Heart left ventricle (tissue), 16 donors: ENCODE data around the gene PATJ. TPM values are rescaled to one million over a fixed set of nuclear protein-coding genes. Genes with fewer than 3 reads are reported as not detected.

Experiments
- ATAC-seq, 4 donors: fragments of 200-7000 bp; cut with Tn5 transposase; one replicate each; pipeline ENCODE4 v1.9.1; 2020 to 2022; ENCODE audit warnings: moderate library complexity in 4 of 4, mild to moderate bottlenecking in 3 of 4, moderate number of reproducible peaks in 1 of 4
- DNase-seq, 5 donors: peaks; one replicate each; pipeline ENCODE4 v3.0.0-alpha.2; 2020
- H3K27ac ChIP-seq, 12 donors: fragments of 200-600 bp; sonication (generic) in 4 of 12; one replicate each; pipeline versions ENCODE4 v1.5.0 to v1.8.0; 2016 to 2022; ENCODE audit warnings: mild to moderate bottlenecking in 2 of 12
- H3K27me3 ChIP-seq, 9 donors: fragments of 200-600 bp; sonication (generic) in 2 of 9; one replicate each; pipeline versions ENCODE4 v1.5.1 to v1.8.0; 2016 to 2022; ENCODE audit warnings: mild to moderate bottlenecking in 3 of 9
- H3K36me3 ChIP-seq, 9 donors: fragments of 200-600 bp; sonication (generic) in 2 of 9; one replicate each; pipeline versions ENCODE4 v1.5.0 to v1.8.0; 2018 to 2022; ENCODE audit warnings: mild to moderate bottlenecking in 2 of 9
- H3K4me1 ChIP-seq, 12 donors: fragments of 200-600 bp; sonication (generic) in 4 of 12; one replicate each; pipeline versions ENCODE4 v1.5.0 to v1.8.0; 2016 to 2022; ENCODE audit warnings: mild to moderate bottlenecking in 3 of 12
- H3K4me3 ChIP-seq, 12 donors: fragments of 200-600 bp; sonication (generic) in 4 of 12; one replicate each; pipeline versions ENCODE4 v1.5.0 to v1.8.0; 2017 to 2022; ENCODE audit warnings: mild to moderate bottlenecking in 9 of 12, moderate library complexity in 4 of 12
- H3K9me3 ChIP-seq, 12 donors: fragments of 200-600 bp; sonication (generic) in 4 of 12; one replicate each; pipeline versions ENCODE4 v1.5.0 to v1.8.0; 2016 to 2022; ENCODE audit warnings: mild to moderate bottlenecking in 1 of 12
- CTCF ChIP-seq, 12 donors: fragments of 200-600 bp; sonication (generic) in 4 of 12; IDR thresholded peaks; one replicate each; pipeline versions ENCODE4 v1.5.0 to v1.8.0; 2018 to 2022; ENCODE audit warnings: antibody characterized with exemption in 12 of 12, mild to moderate bottlenecking in 5 of 12
- POLR2A ChIP-seq, 2 donors: fragments of 450-650 bp; IDR thresholded peaks; one replicate each; pipeline ENCODE4 v1.6.1; 2017; ENCODE audit warnings: antibody characterized with exemption in 2 of 2, mild to moderate bottlenecking in 2 of 2, moderate library complexity in 2 of 2
- WGBS, 4 donors: extraction: QIAGEN DNeasy Blood & Tissue Kit in 2 of 4; methylation state at CpG; one replicate each; pipeline versions ENCODE4 v1.1.5 to v1.1.7; 2013 to 2018; 5-methylcytosine and 5-hydroxymethylcytosine counted together
- intact Hi-C, 10 donors: fragments of 100-400 bp; cut with DNase I; formaldehyde crosslinking; loops; one replicate each; pipeline versions ENCODE4 v1.11.1 to v1.14.2; 2022
- polyA plus RNA-seq, 2 donors: library from polyadenylated mRNA; stranded (reverse); fragments of 200-250 nt; gene quantifications; one replicate each; pipeline ENCODE4 v1.2.3, GENCODE V29; 2013
- total RNA-seq, 9 donors: library from RNA; depleted of rRNA in 2 of 9; stranded (reverse); fragments of >200 nt in 2 of 9; fragmentation: NEBNext Ultra II Directional in 3 of 9; extraction: Animal tissue kit (Norgen Biotek cat#: 25700) in 3 of 9; gene quantifications; one replicate each; pipeline versions ENCODE4 v1.1.0 to v1.2.4, GENCODE V29; 2016 to 2023
- donor health status: ischemic (EF 13 %, LVEDD 7.1; RV severe dilation, severe dysfunction).
- donor health status: healthy with polysubstance abuse.
- donor health status: DM: no; HTN: yes; CAD: no.
- donor health status: DM: no; HTN: no; CAD: no.
- donor health status: ischemic (EF 25% LVEDD 6.9; RV normal size, moderate dysfunction).
- donor health status: ischemic (EF 25% LVEDD 5.7; RV mildly dilated, moderate dysfunction).
- donor health status: healthy.
- donor health status: DM: yes; HTN: yes; CAD: no.
- donor health status: ischemic (EF 35%, LVEDD 5.7; RV mildly dilated, moderate dysfunction).
- donor health status: nonischemic (EF 11% LVEDD 7.7; RV severe dilation, severe dysfunction).
- donor health status: DM: yes; HTN: yes; CAD: no.
- donor health status: PGD.
- donor health status: ischemic (EF 29% LVEDD 5.4; RV normal size, mild dysfunction).
- donor health status: nonischemic (EF 23%, LVEDD 6.1; RV moderate dilation, normal function).

PATJ gene
- total and polyA plus RNA-seq, 11 donors: 6.6 to 190 (median 105) TPM

- no peaks in the 10 kb centered on the region for H3K27me3 ChIP-seq
- peaks cover 0 to 12% (median 0%) of the 10 kb centered on the region in 12 donors for H3K4me1 ChIP-seq
- DNase-seq: no peak
Observed at GRCh38 chr1:61816191-61816590, 73.9 kb downstream of the PATJ start.

GRCh38 chr1:61818992-61819391 lies 76.7 kb downstream of the PATJ start:
- intact Hi-C loops: no loop called here
- H3K4me3 ChIP-seq: no peak overlapping the region
- 26 to 41% (median 38%) methylated on average over 1 of the region's 1 CpG for WGBS, 4 donors
- no peak overlapping the region for H3K27ac ChIP-seq
- peaks cover 0 to 15% (median 2%) of the 10 kb centered on the region in 9 donors for H3K36me3 ChIP-seq
- ATAC-seq: peak in 3 of 4 donors; percentile 41 to 53 (median 47)
- H3K27me3 ChIP-seq: no peaks in the 10 kb centered on the region
- TF ChIP-seq CTCF (IDR thresholded peaks at IDR 0.05): no peak
- no peak for TF ChIP-seq POLR2A (IDR thresholded peaks at IDR 0.05)
- no peak for DNase-seq
- peaks cover 0 to 12% (median 0%) of the 10 kb centered on the region in 12 donors for H3K4me1 ChIP-seq
- no peaks in the 10 kb centered on the region for H3K9me3 ChIP-seq

More at GRCh38 chr1:61816191-61816590, 73.9 kb downstream of the PATJ start:
- 90 to 97% (median 94%) methylated on average over 3 of the region's 3 CpGs for WGBS, 4 donors
- Histone ChIP-seq H3K9me3 (no peaks in the 10 kb centered on the region), H3K4me3 (no peak overlapping the region), H3K27ac (no peak overlapping the region), H3K36me3 (no peaks in the 10 kb centered on the region)
- ATAC-seq: no peak
- intact Hi-C loops: no loop called here
- TF ChIP-seq CTCF (IDR thresholded peaks at IDR 0.05) (no peak), POLR2A (IDR thresholded peaks at IDR 0.05) (no peak)

GRCh38 chr1:61819421-61819820 lies 77.1 kb downstream of the PATJ start:
- no peak overlapping the region for H3K27ac ChIP-seq
- intact Hi-C loops: no loop called here
- ATAC-seq (no peak), DNase-seq (no peak)
- TF ChIP-seq POLR2A (IDR thresholded peaks at IDR 0.05) (no peak), CTCF (IDR thresholded peaks at IDR 0.05) (no peak)
- no peaks in the 10 kb centered on the region for H3K9me3 ChIP-seq
- H3K36me3 ChIP-seq: peaks cover 0 to 17% (median 2%) of the 10 kb centered on the region in 9 donors
- 97 to 98% (median 98%) methylated on average over 9 of the region's 9 CpGs for WGBS, 4 donors
- H3K4me3 ChIP-seq: no peak overlapping the region
- peaks cover 0 to 12% (median 0%) of the 10 kb centered on the region in 12 donors for H3K4me1 ChIP-seq
- H3K27me3 ChIP-seq: no peaks in the 10 kb centered on the region

GRCh38 chr1:61825393-61825792 lies 83.1 kb downstream of the PATJ start:
- no peaks in the 10 kb centered on the region for H3K4me1 ChIP-seq
- H3K27me3 ChIP-seq: no peaks in the 10 kb centered on the region
- WGBS, 4 donors: 53 to 70% (median 59%) methylated on average over 1 of the region's 1 CpG
- ATAC-seq (no peak), DNase-seq (no peak)
- intact Hi-C loops: loop anchor here in 1 of 10 donors (10.0 kb wide), 1 partner anchor 61 kb away; no protein-coding TSS in a partner anchor
- peak overlapping the region in 1 of 12 donors; percentile 21 for H3K27ac ChIP-seq
- no peak for TF ChIP-seq CTCF (IDR thresholded peaks at IDR 0.05)
- TF ChIP-seq POLR2A (IDR thresholded peaks at IDR 0.05): no peak
- H3K9me3 ChIP-seq: no peaks in the 10 kb centered on the region
- no peak overlapping the region for H3K4me3 ChIP-seq
- H3K36me3 ChIP-seq: peaks cover 0 to 34% (median 16%) of the 10 kb centered on the region in 9 donors
